Esophagus muscularis mucosa (tissue), 4 donors: Measurements from ENCODE around the gene GSTK1. TPM values are rescaled to one million over a fixed set of nuclear protein-coding genes. Genes with fewer than 3 reads are reported as not detected.
A peak's percentile ranks its signal among the peaks of the same experiment; 100 is the strongest.
"Not testable (repeated sequence)": the region's sequence is repeated elsewhere in the genome, so short reads cannot be mapped to it uniquely, and the experiment has no call there.

ENCODE experiments used
- DNase-seq: peaks from one replicate; pipeline ENCODE4 v3.0.0-alpha.2; 2017; ENCODE audit errors: extremely low spot score
- H3K27ac ChIP-seq, 4 donors: fragments of 200-600 bp; sonication (generic); replicated peaks in 1 of 4; 1 replicate in 3 of 4; 2 replicates in 1 of 4; pipeline ENCODE4 v1.5.1; 2016 to 2019; ENCODE audit warnings: mild to moderate bottlenecking in 1 of 4
- H3K27me3 ChIP-seq, 4 donors: fragments of 200-600 bp; sonication (generic); one replicate each; pipeline versions ENCODE4 v1.5.1 to v1.6.0; 2016 to 2019
- H3K36me3 ChIP-seq, 4 donors: fragments of 200-600 bp; sonication (generic); one replicate each; pipeline ENCODE4 v1.5.1; 2016 to 2019
- H3K4me1 ChIP-seq, 4 donors: fragments of 200-600 bp; sonication (generic); one replicate each; pipeline ENCODE4 v1.5.1; 2016 to 2019
- H3K4me3 ChIP-seq, 4 donors: fragments of 200-600 bp; sonication (generic); 1 replicate in 2 of 4; 2 replicates in 2 of 4; pipeline ENCODE4 v1.5.1; 2016 to 2019; ENCODE audit warnings: mild to moderate bottlenecking in 4 of 4, moderate library complexity in 1 of 4
- H3K9me3 ChIP-seq, 4 donors: fragments of 200-600 bp; sonication (generic); 1 replicate in 3 of 4; 2 replicates in 1 of 4; pipeline ENCODE4 v1.5.1; 2016 to 2019
- CTCF ChIP-seq, 3 experiments: fragments of 200-600 bp in 2 of 3; fragments of 450-650 bp in 1 of 3; sonication (generic) in 2 of 3; IDR thresholded peaks; one replicate each; pipeline ENCODE4 v1.5.1; 2017 to 2019; ENCODE audit warnings: antibody characterized with exemption in 3 of 3, mild to moderate bottlenecking in 2 of 3, moderate library complexity in 1 of 3
- EP300 ChIP-seq: sonication (generic); formaldehyde crosslinking; IDR thresholded peaks from one replicate; pipeline ENCODE4 v1.6.1; 2017; ENCODE audit warnings: antibody characterized with exemption
- POLR2A ChIP-seq: fragments of 450-650 bp; IDR thresholded peaks from one replicate; pipeline ENCODE4 v1.6.1; 2017; ENCODE audit warnings: antibody characterized with exemption, moderate library complexity, mild to moderate bottlenecking, low read depth
- POLR2AphosphoS5 ChIP-seq, 2 donors: sonication (generic); formaldehyde crosslinking; IDR thresholded peaks; one replicate each; pipeline ENCODE4 v1.6.1; 2017; ENCODE audit warnings: antibody characterized with exemption in 2 of 2
- WGBS: methylation state at CpG from one replicate; pipeline ENCODE4 v1.1.5; 2018; 5-methylcytosine and 5-hydroxymethylcytosine counted together
- intact Hi-C: fragments of 100-400 bp; cut with DNase I; formaldehyde crosslinking; loops from one replicate; pipeline ENCODE4 v1.15.1; 2023
- total RNA-seq, 4 donors: library from RNA; depleted of rRNA; stranded (reverse); fragments of >200 nt; gene quantifications; one replicate each; pipeline versions ENCODE4 v1.1.0 to v1.2.1, GENCODE V29; 2016

Gene GSTK1
- total RNA-seq, 4 donors from 2014 or later: 91.8 to 123 (median 110) TPM

GRCh38 chr7:143289421-143289820, 26.2 kb downstream of the GSTK1 start:
- H3K9me3 ChIP-seq: no peaks in the 10 kb centered on the region
- H3K36me3 ChIP-seq: peaks cover 24 to 32% (median 26%) of the 10 kb centered on the region in 4 donors
- intact Hi-C loops: loop anchor here (2.0 kb wide), 1 partner anchor 27 kb away; the partner anchor contains the start of gene GSTK1
- TF ChIP-seq POLR2A (no peak), CTCF (IDR thresholded peaks at IDR 0.05) (no peak), POLR2AphosphoS5 (IDR thresholded peaks at IDR 0.05) (no peak), EP300 (no peak)
- H3K4me3 ChIP-seq: peak overlapping the region; percentile 81 to 97 (median 90)
- peaks cover 27 to 38% (median 34%) of the 10 kb centered on the region in 4 donors for H3K4me1 ChIP-seq
- 25% methylated on average over 6 of the region's 6 CpGs for WGBS
- H3K27ac ChIP-seq: peak overlapping the region; percentile 87 to 95 (median 90)
- no peak for DNase-seq
- no peaks in the 10 kb centered on the region for H3K27me3 ChIP-seq

GRCh38 chr7:143289888-143290287, 26.6 kb downstream of the GSTK1 start:
- DNase-seq, H3K27me3 ChIP-seq, H3K9me3 ChIP-seq: not testable (repeated sequence)
- 64% methylated on average over 4 of the region's 4 CpGs for WGBS
- Histone ChIP-seq H3K4me3 (peak overlapping the region in 2 of 4 donors; percentile 81 to 92), H3K4me1 (peaks cover 27 to 38% (median 34%) of the 10 kb centered on the region in 4 donors), H3K36me3 (peaks cover 28 to 36% (median 31%) of the 10 kb centered on the region in 4 donors), H3K27ac (peak overlapping the region in 1 of 4 donors; percentile 91)
- intact Hi-C loops: loop anchor here (2.0 kb wide), 1 partner anchor 27 kb away; the partner anchor contains the start of gene GSTK1

GRCh38 chr7:143290293-143290692, 27.1 kb downstream of the GSTK1 start:
- 83% methylated on average over 4 of the region's 4 CpGs for WGBS
- TF ChIP-seq POLR2A: no peak
- TF ChIP-seq EP300: no peak
- no peak for TF ChIP-seq CTCF (IDR thresholded peaks at IDR 0.05)
- TF ChIP-seq POLR2AphosphoS5 (IDR thresholded peaks at IDR 0.05): no peak
- no peaks in the 10 kb centered on the region for H3K9me3 ChIP-seq
- H3K27ac ChIP-seq: no peak overlapping the region
- peaks cover 32 to 40% (median 35%) of the 10 kb centered on the region in 4 donors for H3K36me3 ChIP-seq
- H3K4me1 ChIP-seq: peaks cover 27 to 38% (median 34%) of the 10 kb centered on the region in 4 donors
- intact Hi-C loops: no loop called here
- DNase-seq: no peak
- no peak overlapping the region for H3K4me3 ChIP-seq
- H3K27me3 ChIP-seq: no peaks in the 10 kb centered on the region

GRCh38 chr7:143292876-143293275, 29.6 kb downstream of the GSTK1 start:
- intact Hi-C loops: no loop called here
- Histone ChIP-seq H3K27me3 (no peaks in the 10 kb centered on the region), H3K9me3 (no peaks in the 10 kb centered on the region), H3K4me1 (peaks cover 25 to 38% (median 37%) of the 10 kb centered on the region in 4 donors), H3K4me3 (no peak overlapping the region), H3K27ac (no peak overlapping the region), H3K36me3 (peaks cover 41 to 62% (median 52%) of the 10 kb centered on the region in 4 donors)
- DNase-seq: no peak
- TF ChIP-seq POLR2A (no peak), EP300 (no peak), POLR2AphosphoS5 (IDR thresholded peaks at IDR 0.05) (no peak), CTCF (IDR thresholded peaks at IDR 0.05) (no peak)
- WGBS: 92% methylated on average over 5 of the region's 5 CpGs

- Histone ChIP-seq H3K27ac (no peak overlapping the region), H3K4me1 (peaks cover 5 to 25% (median 18%) of the 10 kb centered on the region in 4 donors), H3K9me3 (no peaks in the 10 kb centered on the region), H3K36me3 (peaks cover 61 to 92% (median 80%) of the 10 kb centered on the region in 4 donors), H3K4me3 (no peak overlapping the region), H3K27me3 (no peaks in the 10 kb centered on the region)
- intact Hi-C loops: no loop called here
- no peak for TF ChIP-seq CTCF (IDR thresholded peaks at IDR 0.05)
- TF ChIP-seq EP300: no peak
- no peak for TF ChIP-seq POLR2AphosphoS5 (IDR thresholded peaks at IDR 0.05)
- TF ChIP-seq POLR2A: no peak
- DNase-seq: no peak
These were observed 32.6 kb downstream of the GSTK1 start for GRCh38 chr7:143295870-143296269.
